Fibroblast of lung (primary cell): Measurements from ENCODE around the gene TPSD1. TPM values are rescaled to one million over a fixed set of nuclear protein-coding genes. Genes with fewer than 3 reads are reported as not detected.

ENCODE experiments used
- DNase-seq, 2 donors: peaks; one replicate each; pipeline versions ENCODE4 v3.0.0 to v3.0.0-alpha.2; 2010; ENCODE audit warnings: low read depth in 2 of 2
- H2AFZ ChIP-seq: 2 replicates; pipeline ENCODE4 v1.5.1; 2012; ENCODE audit warnings: low read length, control low read depth, inconsistent platforms
- H3K27ac ChIP-seq: 2 replicates; pipeline ENCODE4 v1.5.1; 2011; ENCODE audit warnings: low read length, control low read depth; ENCODE audit not compliant: insufficient read depth
- H3K27me3 ChIP-seq: 2 replicates; pipeline ENCODE4 v1.5.1; 2011; ENCODE audit warnings: mild to moderate bottlenecking, low read length; ENCODE audit not compliant: control insufficient read depth, insufficient read depth
- H3K36me3 ChIP-seq: 2 replicates; pipeline ENCODE4 v1.5.1; 2011; ENCODE audit warnings: low read length; ENCODE audit not compliant: control insufficient read depth, insufficient read depth
- H3K4me1 ChIP-seq: 2 replicates; pipeline ENCODE4 v1.5.1; 2011; ENCODE audit warnings: low read length; ENCODE audit not compliant: control insufficient read depth, insufficient read depth; ENCODE audit errors: extremely low read depth
- H3K4me2 ChIP-seq: 2 replicates; pipeline ENCODE4 v1.5.1; 2011; ENCODE audit warnings: low read length, control low read depth; ENCODE audit not compliant: insufficient read depth; ENCODE audit errors: extremely low read depth
- H3K4me3 ChIP-seq, 4 experiments: fragments of 200-600 bp in 1 of 4; sonication (generic) in 1 of 4; replicated peaks in 1 of 4; 2 replicates each; pipeline ENCODE4 v1.5.1; 2011 to 2016; ENCODE audit warnings: low read length in 4 of 4, low read depth in 3 of 4, mild to moderate bottlenecking in 3 of 4, control low read depth in 2 of 4, inconsistent platforms in 1 of 4, mixed read lengths in 1 of 4; ENCODE audit not compliant: insufficient read depth in 1 of 4; ENCODE audit errors: control extremely low read depth in 1 of 4
- H3K79me2 ChIP-seq: 2 replicates; pipeline ENCODE4 v1.5.1; 2012; ENCODE audit warnings: mild to moderate bottlenecking, low read length, inconsistent platforms; ENCODE audit not compliant: control insufficient read depth, insufficient read depth
- H3K9ac ChIP-seq: 2 replicates; pipeline ENCODE4 v1.5.1; 2011; ENCODE audit warnings: mild to moderate bottlenecking, low read length, control low read depth; ENCODE audit not compliant: insufficient read depth
- H3K9me3 ChIP-seq: 2 replicates; pipeline ENCODE4 v1.5.1; 2012; ENCODE audit warnings: low read depth, low read length; ENCODE audit not compliant: control insufficient read depth, insufficient read depth
- H4K20me1 ChIP-seq: 2 replicates; pipeline ENCODE4 v1.5.1; 2011; ENCODE audit warnings: low read length; ENCODE audit not compliant: control insufficient read depth, insufficient read depth; ENCODE audit errors: extremely low read depth
- CTCF ChIP-seq, 2 donors: IDR thresholded peaks in 1 of 2; conservative IDR thresholded peaks in 1 of 2; 1 replicate in 1 of 2; 2 replicates in 1 of 2; pipeline ENCODE4 v1.5.1; 2011 to 2012; ENCODE audit warnings: low read length in 2 of 2, control low read depth in 1 of 2, inconsistent platforms in 1 of 2, low read depth in 1 of 2, mild to moderate bottlenecking in 1 of 2
- EZH2 ChIP-seq: IDR thresholded peaks from 2 replicates; pipeline ENCODE4 v1.5.1; 2012; ENCODE audit warnings: low read length, control low read depth, mild to moderate bottlenecking; ENCODE audit errors: missing control alignments
- polyA plus RNA-seq, 2 donors: library from polyadenylated mRNA; depleted of rRNA in 1 of 2; stranded (reverse) in 1 of 2; unstranded in 1 of 2; fragments of >200 nt; gene quantifications; 2 replicates each; pipeline ENCODE4 v1.2.1, GENCODE V29; 2011 to 2012; ENCODE audit warnings: missing spikeins in 1 of 2
- total RNA-seq: library from RNA; depleted of rRNA; stranded (reverse); fragments of >200 nt; gene quantifications from 2 replicates; pipeline ENCODE4 v1.2.1, GENCODE V29; 2014

TPSD1 gene
- total and polyA plus RNA-seq, 2 donors (not counting 1 experiment from before 2014, with no cell fraction given): not detected

DNA sequence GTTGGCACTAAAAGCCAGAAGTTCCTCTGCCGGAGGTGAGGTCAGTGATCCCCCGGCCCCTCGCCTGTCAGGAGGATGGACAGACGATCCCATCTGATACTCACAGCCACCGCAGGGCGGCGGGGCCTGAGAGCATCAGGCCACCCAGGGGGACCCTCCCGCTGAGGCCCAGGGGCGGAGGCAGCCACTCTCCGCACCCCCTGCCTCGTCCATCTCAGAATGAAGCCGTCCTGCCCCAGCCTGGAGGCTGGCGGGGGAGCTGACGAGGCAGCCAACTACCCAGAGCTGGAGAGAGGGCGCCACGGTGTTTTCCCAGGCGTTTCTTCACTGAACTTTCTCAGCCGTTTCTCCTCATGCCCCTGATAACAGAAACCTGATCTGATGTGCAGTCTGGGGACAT is 22.6 kb downstream of the TPSD1 start:
- Histone ChIP-seq H3K4me2 (no peak overlapping the region), H3K4me1 (no peaks in the 10 kb centered on the region), H3K27ac (no peak overlapping the region), H4K20me1 (no peaks in the 10 kb centered on the region), H3K9ac (no peak overlapping the region), H3K36me3 (no peaks in the 10 kb centered on the region), H3K9me3 (no peaks in the 10 kb centered on the region), H3K4me3 (no peak overlapping the region), H3K79me2 (no peaks in the 10 kb centered on the region), H3K27me3 (no peaks in the 10 kb centered on the region), H2AFZ (no peak overlapping the region)
- TF ChIP-seq CTCF (conservative IDR thresholded peaks at IDR 0.05 in 1 of 2, IDR thresholded peaks at IDR 0.05 in 1 of 2; ENCODE audit: low read depth in 1 of 2, low read length in 2 of 2): no peak
- TF ChIP-seq EZH2: no peak
- no peak for DNase-seq

GRCh38 chr16:1279081-1279944 is 23.4 kb downstream of the TPSD1 start:
- Histone ChIP-seq H3K9me3 (no peaks in the 10 kb centered on the region), H3K79me2 (no peaks in the 10 kb centered on the region), H3K36me3 (no peaks in the 10 kb centered on the region), H3K27me3 (no peaks in the 10 kb centered on the region), H2AFZ (no peak overlapping the region), H3K4me1 (no peaks in the 10 kb centered on the region), H3K4me3 (no peak overlapping the region), H3K27ac (no peak overlapping the region), H4K20me1 (no peaks in the 10 kb centered on the region), H3K9ac (no peak overlapping the region), H3K4me2 (no peak overlapping the region)
- DNase-seq: no peak
- TF ChIP-seq EZH2 (no peak), CTCF (conservative IDR thresholded peaks at IDR 0.05 in 1 of 2, IDR thresholded peaks at IDR 0.05 in 1 of 2; ENCODE audit: low read depth in 1 of 2, low read length in 2 of 2) (no peak)

GRCh38 chr16:1279945-1280589 is 24.2 kb downstream of the TPSD1 start:
- Histone ChIP-seq H3K4me3 (no peak overlapping the region), H2AFZ (no peak overlapping the region), H3K36me3 (no peaks in the 10 kb centered on the region), H3K4me2 (no peak overlapping the region), H3K27ac (no peak overlapping the region), H3K27me3 (no peaks in the 10 kb centered on the region), H3K79me2 (no peaks in the 10 kb centered on the region), H4K20me1 (no peaks in the 10 kb centered on the region), H3K9ac (no peak overlapping the region), H3K9me3 (no peaks in the 10 kb centered on the region), H3K4me1 (no peaks in the 10 kb centered on the region)
- no peak for DNase-seq
- TF ChIP-seq EZH2 (no peak), CTCF (conservative IDR thresholded peaks at IDR 0.05 in 1 of 2, IDR thresholded peaks at IDR 0.05 in 1 of 2; ENCODE audit: low read depth in 1 of 2, low read length in 2 of 2) (no peak)
